Activated CD4-positive, alpha-beta T cell treated with anti-CD3 and anti-CD28 coated beads, Interleukin-2, amount 50 U/mL, for 48 hours (primary cell): Measurements from ENCODE around the gene PHF24.
"Not testable (repeated sequence)": the region's sequence is repeated elsewhere in the genome, so short reads cannot be mapped to it uniquely, and the experiment has no call there.

Experiments used
- DNase-seq, 2 experiments: peaks; one replicate each; pipeline ENCODE4 v3.0.0-alpha.2; 2020

Gene PHF24

GRCh38 chr9:34957492-34958410 is at the start of gene PHF24:
Gene PHF24 (plus strand): TSS chr9:34958285. CDS start chr9:34971299, 13,014 bp downstream.
- DNase-seq: peak in 1 of 2 experiments; percentile 5

- DNase-seq: no peak
Observed at GRCh38 chr9:34927061-34927460, 31.0 kb upstream of the PHF24 start.

- no peak for DNase-seq
Observed at GRCh38 chr9:34928921-34929320, 29.2 kb upstream of the PHF24 start.

- DNase-seq: peak; percentile 48 to 55
Observed at GRCh38 chr9:34929506-34930102, 28.5 kb upstream of the PHF24 start.

GRCh38 chr9:34939989-34940388 is 18.1 kb upstream of the PHF24 start:
- not testable (repeated sequence) for DNase-seq

- DNase-seq: no peak
Observed at GRCh38 chr9:34948451-34948850, 9.6 kb upstream of the PHF24 start.

GRCh38 chr9:34954225-34954624 is 3.9 kb upstream of the PHF24 start:
- DNase-seq: no peak

- not testable (repeated sequence) for DNase-seq
Observed at GRCh38 chr9:34956066-34956465, 2.0 kb upstream of the PHF24 start.

GRCh38 chr9:34956648-34957047 is 1.4 kb upstream of the PHF24 start:
- DNase-seq: no peak

GRCh38 chr9:34958411-34958982 is 412 bp downstream of the PHF24 start:
- no peak for DNase-seq

GRCh38 chr9:34959461-34959860 is 1.4 kb downstream of the PHF24 start:
- DNase-seq: no peak

GRCh38 chr9:34961574-34962490 is 3.7 kb downstream of the PHF24 start:
- DNase-seq: peak; percentile 16 to 19

GRCh38 chr9:34962546-34962945 is 4.5 kb downstream of the PHF24 start:
- DNase-seq: no peak

GRCh38 chr9:34963552-34963951 is 5.5 kb downstream of the PHF24 start:
- DNase-seq: no peak

GRCh38 chr9:34964458-34964857 is 6.4 kb downstream of the PHF24 start:
- DNase-seq: no peak

- DNase-seq: no peak
Observed at GRCh38 chr9:34971146-34971811, 13.2 kb downstream of the PHF24 start.

- no peak for DNase-seq
Observed at GRCh38 chr9:34974664-34975063, 16.6 kb downstream of the PHF24 start.

GRCh38 chr9:34976441-34976840 is 18.4 kb downstream of the PHF24 start:
- DNase-seq: no peak

- DNase-seq: no peak
Observed at GRCh38 chr9:34976992-34977391, 18.9 kb downstream of the PHF24 start.

GRCh38 chr9:34980181-34980761 is 22.2 kb downstream of the PHF24 start:
- no peak for DNase-seq

- no peak for DNase-seq
Observed at GRCh38 chr9:34982361-34982760, 24.3 kb downstream of the PHF24 start.

- no peak for DNase-seq
Observed at GRCh38 chr9:34983209-34983608, 25.1 kb downstream of the PHF24 start.
